UCSD-AML1 (cell line): ENCODE data around the gene GCNA.
A peak's percentile ranks its signal among the peaks of the same experiment; 100 is the strongest.

ENCODE experiments used
- DNase-seq: peaks from one replicate; lab custom pipeline; 2025; ENCODE audit not compliant: unreplicated experiment; lab: John Stamatoyannopoulos, UW

The GCNA gene

GRCh38 chrX:71615954-71616353, 37.7 kb downstream of the GCNA start:
- no peak for DNase-seq

- DNase-seq, result no peak
These were observed 38.7 kb downstream of the GCNA start for GRCh38 chrX:71616672-71617529.

- no peak for DNase-seq
These were observed 39.5 kb downstream of the GCNA start for GRCh38 chrX:71617742-71618141.

- peak; percentile 82 for DNase-seq
These were observed 40.1 kb downstream of the GCNA start, which contains the start of gene CXCR3 for GRCh38 chrX:71618303-71618721. Gene CXCR3 (minus strand): TSS chrX:71618511. CDS start chrX:71618449, 62 bp downstream.

GRCh38 chrX:71618787-71619186, 40.5 kb downstream of the GCNA start:
- no peak for DNase-seq

- DNase-seq, result no peak
These were observed 41.0 kb downstream of the GCNA start for GRCh38 chrX:71619193-71619592.

GRCh38 chrX:71619986-71620385, 41.7 kb downstream of the GCNA start:
- DNase-seq, result no peak

- no peak for DNase-seq
These were observed 43.4 kb downstream of the GCNA start for GRCh38 chrX:71621603-71622002.

GRCh38 chrX:71622032-71622575, 43.9 kb downstream of the GCNA start:
- no peak for DNase-seq

- DNase-seq, result peak; percentile 23
These were observed 44.6 kb downstream of the GCNA start for GRCh38 chrX:71622576-71623450.

GRCh38 chrX:71623714-71624113, 45.5 kb downstream of the GCNA start:
- no peak for DNase-seq

GRCh38 chrX:71625471-71625870, 47.2 kb downstream of the GCNA start:
- no peak for DNase-seq

- DNase-seq, result no peak
These were observed 48.3 kb downstream of the GCNA start for GRCh38 chrX:71626576-71626975.

- no peak for DNase-seq
These were observed 49.6 kb downstream of the GCNA start for GRCh38 chrX:71627588-71628404.

- DNase-seq, result no peak
These were observed 51.2 kb downstream of the GCNA start for GRCh38 chrX:71629467-71629866.

- DNase-seq, result no peak
These were observed 54.9 kb downstream of the GCNA start for GRCh38 chrX:71632923-71633657.

GRCh38 chrX:71634366-71634765, 56.1 kb downstream of the GCNA start:
- no peak for DNase-seq

- DNase-seq, result no peak
These were observed 58.4 kb downstream of the GCNA start for GRCh38 chrX:71636438-71637252.

GRCh38 chrX:71637253-71637618, 59.0 kb downstream of the GCNA start:
- DNase-seq, result no peak
